LNCAP (cell line): ENCODE results near the gene WDR7.

Experiments used
- TF ChIP-seq, protein P1 (sequence below): fragments of 450-650 bp; IDR thresholded peaks from 2 replicates; pipeline ENCODE4 v1.5.1; 2017; ENCODE audit warnings: mild to moderate bottlenecking

Gene WDR7

DNA sequence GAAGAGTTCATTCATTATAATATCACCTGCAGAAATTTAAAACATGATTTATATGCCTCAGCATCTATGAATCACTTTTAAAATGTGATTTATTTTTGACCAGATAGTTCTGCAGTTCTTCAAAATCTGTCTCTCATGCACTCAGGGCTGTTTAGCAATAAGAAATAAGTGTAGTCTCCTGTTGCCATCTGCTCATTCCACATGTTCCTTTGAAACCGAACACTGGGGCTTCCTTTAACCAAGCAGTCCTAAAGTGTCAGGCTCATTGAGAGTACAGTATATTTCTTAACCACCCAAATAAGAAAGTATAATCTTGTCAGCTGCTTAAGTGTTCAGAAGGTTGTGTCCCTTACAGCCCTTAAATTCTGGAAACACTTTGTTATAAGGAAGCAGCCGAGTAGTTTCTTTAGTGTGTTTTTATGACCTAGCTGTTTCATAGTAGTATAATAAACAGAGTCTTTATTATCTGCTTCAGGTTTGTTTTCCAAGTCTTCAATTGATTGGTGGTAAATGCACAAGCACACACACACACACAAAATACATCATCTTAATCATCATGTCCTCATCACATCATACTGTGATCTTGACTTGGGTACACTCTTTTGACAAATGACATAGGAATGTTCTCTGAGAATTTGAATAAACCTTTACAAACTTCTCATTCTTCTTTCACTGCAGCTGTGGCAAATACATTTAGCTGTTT, 10.4 kb downstream of the WDR7 start:
- TF ChIP-seq, protein P1, sequence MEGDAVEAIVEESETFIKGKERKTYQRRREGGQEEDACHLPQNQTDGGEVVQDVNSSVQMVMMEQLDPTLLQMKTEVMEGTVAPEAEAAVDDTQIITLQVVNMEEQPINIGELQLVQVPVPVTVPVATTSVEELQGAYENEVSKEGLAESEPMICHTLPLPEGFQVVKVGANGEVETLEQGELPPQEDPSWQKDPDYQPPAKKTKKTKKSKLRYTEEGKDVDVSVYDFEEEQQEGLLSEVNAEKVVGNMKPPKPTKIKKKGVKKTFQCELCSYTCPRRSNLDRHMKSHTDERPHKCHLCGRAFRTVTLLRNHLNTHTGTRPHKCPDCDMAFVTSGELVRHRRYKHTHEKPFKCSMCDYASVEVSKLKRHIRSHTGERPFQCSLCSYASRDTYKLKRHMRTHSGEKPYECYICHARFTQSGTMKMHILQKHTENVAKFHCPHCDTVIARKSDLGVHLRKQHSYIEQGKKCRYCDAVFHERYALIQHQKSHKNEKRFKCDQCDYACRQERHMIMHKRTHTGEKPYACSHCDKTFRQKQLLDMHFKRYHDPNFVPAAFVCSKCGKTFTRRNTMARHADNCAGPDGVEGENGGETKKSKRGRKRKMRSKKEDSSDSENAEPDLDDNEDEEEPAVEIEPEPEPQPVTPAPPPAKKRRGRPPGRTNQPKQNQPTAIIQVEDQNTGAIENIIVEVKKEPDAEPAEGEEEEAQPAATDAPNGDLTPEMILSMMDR: no peak

DNA sequence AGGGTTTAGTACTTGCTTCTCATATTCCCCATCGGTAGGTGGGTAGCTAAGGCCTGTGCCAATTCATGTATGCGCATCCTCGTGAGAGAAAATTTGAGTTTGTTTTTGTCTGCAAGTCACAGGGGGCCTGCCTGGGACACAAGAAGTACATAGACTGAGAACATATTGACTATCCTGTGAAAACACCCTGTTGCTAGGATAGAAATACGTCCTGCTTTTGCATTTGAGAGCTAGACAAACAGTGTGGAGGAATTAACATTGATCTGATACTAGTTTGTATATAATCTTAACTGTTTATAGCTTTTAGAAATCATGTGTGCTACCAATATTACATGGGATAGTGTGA, 10.9 kb downstream of the WDR7 start:
- TF ChIP-seq, protein P1: no peak

DNA sequence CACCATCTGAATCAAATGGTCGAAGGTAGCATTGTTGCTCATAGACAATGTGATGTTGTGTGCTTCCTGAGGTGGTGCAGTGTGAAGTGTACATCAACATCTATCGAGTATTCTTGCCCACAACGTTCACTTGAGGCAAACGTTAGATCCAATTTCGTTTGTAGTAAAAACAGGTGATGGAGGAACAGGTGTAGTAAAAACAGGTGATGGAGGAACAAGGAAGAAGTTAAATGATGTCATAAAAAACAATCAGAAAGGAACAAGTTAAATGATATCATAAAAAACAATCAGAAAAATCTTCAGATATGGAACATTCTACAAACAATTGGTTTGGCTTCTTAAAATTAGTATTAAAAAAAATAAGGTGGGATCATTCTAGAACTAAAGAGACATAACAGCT, 11.3 kb downstream of the WDR7 start:
- TF ChIP-seq, protein P1: no peak

DNA sequence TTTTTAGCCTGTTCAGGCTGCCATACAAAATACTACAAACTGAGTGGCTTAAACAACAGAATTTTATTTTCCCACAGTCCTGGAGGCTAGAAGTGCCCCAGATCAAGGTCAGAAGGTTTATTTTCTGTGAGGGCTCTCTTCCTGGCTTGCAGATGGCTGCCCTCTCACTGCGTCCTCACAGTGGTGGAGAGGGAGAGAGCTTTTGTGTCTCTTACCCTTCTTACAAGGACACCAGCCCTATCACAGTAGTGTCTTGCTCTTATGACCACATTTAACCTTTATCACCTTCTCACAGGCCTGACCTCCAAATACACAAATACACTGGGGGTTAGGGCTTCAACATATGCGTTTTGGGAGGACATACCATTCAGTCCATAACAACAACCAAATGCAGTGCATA, 11.7 kb downstream of the WDR7 start:
- TF ChIP-seq, protein P1: no peak

DNA sequence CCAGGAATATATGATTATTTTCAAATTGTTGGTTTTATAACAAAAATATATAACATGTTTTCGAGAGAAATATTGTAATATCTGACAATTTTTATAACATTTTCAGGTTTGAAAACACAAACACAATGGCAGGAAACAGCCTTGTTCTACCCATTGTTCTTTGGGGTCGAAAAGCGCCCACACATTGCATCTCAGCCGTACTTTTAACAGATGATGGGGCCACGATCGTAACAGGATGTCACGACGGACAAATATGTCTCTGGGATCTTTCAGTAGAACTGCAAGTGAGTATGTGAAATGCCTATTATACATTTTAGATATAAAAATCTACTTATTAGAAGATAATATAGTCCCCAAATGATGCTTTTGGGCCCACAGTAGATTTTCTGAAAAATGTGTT, 21.2 kb downstream of the WDR7 start:
- TF ChIP-seq, protein P1: no peak

DNA sequence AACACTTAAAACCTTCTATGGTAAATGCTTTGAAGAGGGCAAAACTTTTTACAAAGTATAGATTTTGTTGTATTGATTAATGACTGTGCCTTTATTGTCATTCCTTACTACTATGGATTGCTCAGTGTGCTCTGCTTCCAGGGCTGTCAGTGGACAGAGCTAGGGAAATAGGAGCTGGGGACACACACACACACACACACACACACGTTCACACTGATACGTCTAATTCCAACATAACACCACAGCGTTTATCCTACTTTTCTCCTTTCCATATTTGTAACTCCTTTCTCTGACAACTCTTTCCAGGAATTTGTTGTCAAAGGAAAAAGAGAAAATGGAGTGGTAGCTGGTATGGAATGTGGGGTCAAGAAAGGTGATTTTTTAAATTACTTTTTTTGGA, 21.8 kb downstream of the WDR7 start:
- TF ChIP-seq, protein P1: no peak

DNA sequence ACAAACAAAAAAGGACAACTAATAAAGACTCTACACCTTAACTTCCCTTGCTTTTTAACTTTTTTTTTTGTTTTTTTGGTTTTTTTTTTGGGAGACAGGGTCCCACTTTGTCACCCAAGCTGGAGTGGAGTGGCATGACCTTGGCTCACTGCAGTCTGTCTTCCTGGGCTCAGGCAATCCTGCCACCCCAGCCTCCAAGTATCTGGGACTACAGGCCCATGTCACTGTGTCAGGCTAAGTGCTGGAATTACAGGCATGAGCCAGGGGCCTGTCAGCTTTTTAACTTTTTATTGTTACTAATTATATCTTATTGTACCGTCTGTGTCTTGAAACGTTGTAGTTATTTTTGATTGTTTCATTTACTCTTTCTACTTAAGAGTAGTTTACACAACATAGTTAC, 25.5 kb downstream of the WDR7 start:
- TF ChIP-seq, protein P1: no peak
